Measurements from ENCODE around the gene RMND5B.

DNA sequence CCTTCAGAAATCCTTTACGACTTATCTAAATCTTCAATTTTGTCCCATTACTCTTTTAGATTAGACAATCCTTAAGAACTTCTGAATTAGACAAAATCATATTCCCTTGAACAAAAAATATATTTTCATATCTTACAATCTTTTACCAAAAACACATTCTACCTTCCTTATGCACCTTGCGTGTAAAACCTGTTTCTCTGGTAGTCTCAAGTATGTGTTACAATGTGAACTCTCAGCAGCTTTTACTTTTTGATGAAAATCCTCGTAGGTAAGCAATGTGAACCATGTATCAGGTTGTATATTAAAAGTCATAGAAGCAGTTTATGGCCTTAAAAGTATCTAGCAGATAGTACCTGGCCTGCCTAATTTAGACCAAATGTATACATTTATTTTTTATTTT is 43.6 kb downstream of the RMND5B start:
- TF ChIP-seq SIN3A (IDR thresholded peaks at IDR 0.05; ENCODE audit: borderline replicate concordance, insufficient read depth, low read length) (no peak), TAF1 (IDR thresholded peaks at IDR 0.05; ENCODE audit: borderline replicate concordance, insufficient read depth, low read length) (no peak)
- TF ChIP-seq, protein P1, sequence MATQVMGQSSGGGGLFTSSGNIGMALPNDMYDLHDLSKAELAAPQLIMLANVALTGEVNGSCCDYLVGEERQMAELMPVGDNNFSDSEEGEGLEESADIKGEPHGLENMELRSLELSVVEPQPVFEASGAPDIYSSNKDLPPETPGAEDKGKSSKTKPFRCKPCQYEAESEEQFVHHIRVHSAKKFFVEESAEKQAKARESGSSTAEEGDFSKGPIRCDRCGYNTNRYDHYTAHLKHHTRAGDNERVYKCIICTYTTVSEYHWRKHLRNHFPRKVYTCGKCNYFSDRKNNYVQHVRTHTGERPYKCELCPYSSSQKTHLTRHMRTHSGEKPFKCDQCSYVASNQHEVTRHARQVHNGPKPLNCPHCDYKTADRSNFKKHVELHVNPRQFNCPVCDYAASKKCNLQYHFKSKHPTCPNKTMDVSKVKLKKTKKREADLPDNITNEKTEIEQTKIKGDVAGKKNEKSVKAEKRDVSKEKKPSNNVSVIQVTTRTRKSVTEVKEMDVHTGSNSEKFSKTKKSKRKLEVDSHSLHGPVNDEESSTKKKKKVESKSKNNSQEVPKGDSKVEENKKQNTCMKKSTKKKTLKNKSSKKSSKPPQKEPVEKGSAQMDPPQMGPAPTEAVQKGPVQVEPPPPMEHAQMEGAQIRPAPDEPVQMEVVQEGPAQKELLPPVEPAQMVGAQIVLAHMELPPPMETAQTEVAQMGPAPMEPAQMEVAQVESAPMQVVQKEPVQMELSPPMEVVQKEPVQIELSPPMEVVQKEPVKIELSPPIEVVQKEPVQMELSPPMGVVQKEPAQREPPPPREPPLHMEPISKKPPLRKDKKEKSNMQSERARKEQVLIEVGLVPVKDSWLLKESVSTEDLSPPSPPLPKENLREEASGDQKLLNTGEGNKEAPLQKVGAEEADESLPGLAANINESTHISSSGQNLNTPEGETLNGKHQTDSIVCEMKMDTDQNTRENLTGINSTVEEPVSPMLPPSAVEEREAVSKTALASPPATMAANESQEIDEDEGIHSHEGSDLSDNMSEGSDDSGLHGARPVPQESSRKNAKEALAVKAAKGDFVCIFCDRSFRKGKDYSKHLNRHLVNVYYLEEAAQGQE (IDR thresholded peaks at IDR 0.05; ENCODE audit: insufficient read depth in 1 of 2, low read depth in 2 of 2, low read length in 2 of 2): no peak
